HEK293 (cell line): Measurements from ENCODE around the gene EXD3.
A peak's percentile ranks its signal among the peaks of the same experiment; 100 is the strongest.

Experiments
- CTCF ChIA-PET: fragments of 350-600 bp; formaldehyde crosslinking; extraction: SDS; loops from one replicate; lab custom pipeline; 2021; ENCODE audit warnings: antibody characterized with exemption; lab: Yijun Ruan, JAX
- POLR2A ChIA-PET: fragments of 300-600 bp; formaldehyde crosslinking; extraction: SDS; loops from one replicate; lab custom pipeline; 2020; ENCODE audit warnings: antibody characterized with exemption, inconsistent platforms; lab: Yijun Ruan, JAX
- H3K27ac ChIP-seq: fragments of 200-500 bp; sonication (Bioruptor generic); 2 replicates; pipeline ENCODE4 v1.5.1; 2014; ENCODE audit warnings: low read depth, low read length, control low read depth, inconsistent platforms; ENCODE audit errors: extremely low read depth
- H3K36me3 ChIP-seq, 2 experiments: fragments of 200-500 bp in 1 of 2; sonication (Bioruptor generic) in 1 of 2; 1 replicate in 1 of 2; 2 replicates in 1 of 2; pipeline ENCODE4 v1.5.1; 2014 to 2017; ENCODE audit warnings: inconsistent platforms in 2 of 2, low read length in 2 of 2; ENCODE audit not compliant: control insufficient read depth in 2 of 2, insufficient read depth in 1 of 2
- H3K4me1 ChIP-seq: fragments of 200-500 bp; sonication (Bioruptor generic); 2 replicates; pipeline ENCODE4 v1.5.1; 2014; ENCODE audit warnings: mild to moderate bottlenecking, low read length, inconsistent platforms; ENCODE audit not compliant: control insufficient read depth, insufficient read depth
- H3K4me3 ChIP-seq: 2 replicates; pipeline ENCODE4 v1.5.1; 2011; ENCODE audit warnings: low read depth, mild to moderate bottlenecking, control low read depth, low read length, moderate library complexity
- H3K9me3 ChIP-seq: fragments of 200-500 bp; sonication (Bioruptor generic); 2 replicates; pipeline ENCODE4 v1.5.1; 2014; ENCODE audit warnings: low read depth, low read length, inconsistent platforms; ENCODE audit not compliant: control insufficient read depth, insufficient read depth
- EGR2 ChIP-seq: fragments of 450-650 bp; formaldehyde crosslinking; IDR thresholded peaks from 2 replicates; pipeline ENCODE4 v1.5.1; 2016; ENCODE audit warnings: low read depth, missing biosample characterization, missing genetic modification characterization
- GLIS2 ChIP-seq: fragments of 450-650 bp; formaldehyde crosslinking; IDR thresholded peaks from 2 replicates; pipeline ENCODE4 v1.5.1; 2016; ENCODE audit warnings: missing biosample characterization, missing genetic modification characterization
- HOXD13 ChIP-seq: sonication (generic); formaldehyde crosslinking; IDR thresholded peaks from 2 replicates; pipeline ENCODE4 v1.8.0; 2022; ENCODE audit warnings: missing genetic modification reagents, borderline replicate concordance
- PRDM10 ChIP-seq: fragments of 450-650 bp; formaldehyde crosslinking; IDR thresholded peaks from 2 replicates; pipeline ENCODE4 v1.5.1; 2016; ENCODE audit warnings: missing biosample characterization, missing genetic modification characterization
- ZFP69B ChIP-seq: fragments of 450-650 bp; formaldehyde crosslinking; IDR thresholded peaks from 2 replicates; pipeline ENCODE4 v1.5.1; 2016; ENCODE audit warnings: missing biosample characterization, missing genetic modification characterization
- ZNF148 ChIP-seq: fragments of 450-650 bp; formaldehyde crosslinking; IDR thresholded peaks from 2 replicates; pipeline ENCODE4 v1.5.0; 2017; ENCODE audit warnings: missing biosample characterization, missing genetic modification characterization, borderline replicate concordance
- ZNF223 ChIP-seq: fragments of 450-650 bp; formaldehyde crosslinking; IDR thresholded peaks from 2 replicates; pipeline ENCODE4 v1.5.1; 2016; ENCODE audit warnings: missing biosample characterization, missing genetic modification characterization
- ZNF24 ChIP-seq: fragments of 450-650 bp; formaldehyde crosslinking; IDR thresholded peaks from 2 replicates; pipeline ENCODE4 v1.5.1; 2016; ENCODE audit warnings: missing biosample characterization, missing genetic modification characterization
- ZNF341 ChIP-seq: fragments of 450-650 bp; formaldehyde crosslinking; IDR thresholded peaks from 2 replicates; pipeline ENCODE4; 2016; ENCODE audit warnings: low read depth, missing biosample characterization, missing genetic modification characterization
- ZNF350 ChIP-seq: fragments of 450-650 bp; formaldehyde crosslinking; IDR thresholded peaks from 2 replicates; pipeline ENCODE4 v1.5.0; 2017; ENCODE audit warnings: missing biosample characterization, mild to moderate bottlenecking, missing genetic modification characterization
- ZNF529 ChIP-seq: fragments of 450-650 bp; formaldehyde crosslinking; IDR thresholded peaks from 2 replicates; pipeline ENCODE4 v1.5.1; 2017; ENCODE audit warnings: missing genetic modification characterization, missing biosample characterization; ENCODE audit not compliant: insufficient replicate concordance
- ZNF555 ChIP-seq: fragments of 450-650 bp; formaldehyde crosslinking; conservative IDR thresholded peaks from 2 replicates; pipeline ENCODE4 v1.5.1; 2017; ENCODE audit warnings: missing biosample characterization, mild to moderate bottlenecking, missing genetic modification characterization, inconsistent platforms
- ZNF610 ChIP-seq: fragments of 450-650 bp; formaldehyde crosslinking; IDR thresholded peaks from 2 replicates; pipeline ENCODE4 v1.5.1; 2016; ENCODE audit warnings: missing biosample characterization, missing genetic modification characterization, borderline replicate concordance
- ZSCAN16 ChIP-seq: fragments of 450-650 bp; formaldehyde crosslinking; IDR thresholded peaks from 2 replicates; pipeline ENCODE4 v1.5.1; 2016; ENCODE audit warnings: missing biosample characterization, missing genetic modification characterization
- TF ChIP-seq, protein P1 (sequence below): fragments of 450-650 bp; formaldehyde crosslinking; IDR thresholded peaks from 2 replicates; pipeline ENCODE4 v1.5.1; 2016; ENCODE audit warnings: missing biosample characterization, missing genetic modification characterization, low read depth

Gene EXD3

DNA sequence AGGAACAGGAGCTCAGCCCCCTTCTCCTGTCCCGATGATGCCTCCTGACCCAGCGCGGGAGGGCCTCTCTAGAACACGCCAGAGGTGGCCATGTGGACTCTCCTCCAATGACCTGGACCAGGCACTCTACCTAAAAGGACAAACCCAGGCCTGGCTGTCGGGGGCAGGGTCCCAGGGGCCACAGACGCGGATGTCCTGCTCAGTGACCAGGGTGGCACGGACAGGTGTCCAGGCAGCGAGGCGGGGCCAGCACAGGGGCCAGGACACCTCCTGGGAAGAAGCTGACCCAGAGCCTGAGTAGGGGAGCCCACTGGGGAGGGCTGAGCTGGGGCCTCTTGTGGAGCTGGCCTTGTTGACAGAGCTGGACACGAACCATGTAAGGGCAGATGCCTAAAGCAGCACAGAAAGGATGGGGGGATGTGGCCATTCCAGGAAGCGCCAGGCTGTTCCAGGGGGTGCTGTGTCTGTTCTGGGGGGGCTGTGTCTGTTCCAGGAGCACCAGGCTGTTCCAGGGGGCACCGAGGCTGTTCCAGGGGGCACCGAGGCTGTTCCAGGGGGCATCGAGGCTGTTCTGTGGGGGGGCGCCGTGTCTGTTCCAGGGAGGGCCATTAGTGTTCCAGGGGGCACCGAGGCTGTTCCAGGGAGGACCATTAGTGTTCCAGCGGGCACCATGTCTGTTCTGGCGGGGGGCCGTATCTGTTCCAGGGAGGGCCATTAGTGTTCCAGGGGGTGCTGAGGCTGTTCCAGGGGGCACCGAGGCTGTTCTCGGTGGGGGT lies 30.5 kb downstream of the EXD3 start:
- TF ChIP-seq ZNF24 (tag by site-specific recombination) (no peak), ZNF148 (tag by site-specific recombination) (no peak), ZNF341 (peak; percentile 88), ZFP69B (tag by site-specific recombination) (no peak)
- ChIA-PET POLR2A (no interaction called here), CTCF (interaction anchor here (0.7 kb wide), 1 partner anchor 770 kb away, joined by 3 read pairs; no protein-coding TSS in a partner anchor)
- Histone ChIP-seq H3K4me1 (no peaks in the 10 kb centered on the region), H3K4me3 (no peak overlapping the region), H3K9me3 (no peaks in the 10 kb centered on the region), H3K36me3 (peaks cover 0 to 5% of the 10 kb centered on the region in 2 experiments; a peak in 1 of 3 replicates), H3K27ac (no peak overlapping the region)

DNA sequence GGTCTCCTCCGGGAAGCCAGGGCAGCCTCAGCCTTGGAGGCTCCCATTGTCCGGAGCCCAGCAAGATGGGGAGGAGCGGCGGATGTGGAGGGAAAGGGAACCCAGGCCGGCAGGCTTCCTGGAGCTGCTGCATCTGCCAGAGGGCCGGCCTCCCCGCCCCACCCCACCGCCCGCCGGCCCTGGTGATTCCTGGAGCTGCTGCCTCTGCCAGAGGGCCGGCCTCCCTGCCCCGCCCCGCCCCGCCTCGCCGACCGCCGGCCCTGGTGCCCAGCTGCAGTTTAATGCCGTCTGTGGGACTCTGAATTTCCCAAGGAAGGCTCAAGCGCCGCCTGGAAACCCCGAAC lies 31.6 kb downstream of the EXD3 start:
- Histone ChIP-seq H3K9me3 (no peaks in the 10 kb centered on the region), H3K4me1 (no peaks in the 10 kb centered on the region), H3K4me3 (no peak overlapping the region), H3K36me3 (peaks cover 0 to 5% of the 10 kb centered on the region in 2 experiments; a peak in 1 of 3 replicates), H3K27ac (no peak overlapping the region)
- ChIA-PET POLR2A (interaction anchor here (0.6 kb wide), 1 partner anchor 27 kb away, joined by 4 read pairs; no protein-coding TSS in a partner anchor), CTCF (no interaction called here)
- TF ChIP-seq ZSCAN16, result no peak
- no peak for TF ChIP-seq PRDM10
- no peak for TF ChIP-seq ZNF555 (tag by site-specific recombination)
- TF ChIP-seq ZNF350 (tag by site-specific recombination), result no peak
- TF ChIP-seq EGR2 (tag by site-specific recombination), result no peak
- TF ChIP-seq ZNF610 (tag by site-specific recombination), result no peak
- TF ChIP-seq ZNF223 (tag by site-specific recombination), result no peak
- no peak for TF ChIP-seq HOXD13 (CRISPR knock-in tag)
- TF ChIP-seq ZNF529, result no peak

DNA sequence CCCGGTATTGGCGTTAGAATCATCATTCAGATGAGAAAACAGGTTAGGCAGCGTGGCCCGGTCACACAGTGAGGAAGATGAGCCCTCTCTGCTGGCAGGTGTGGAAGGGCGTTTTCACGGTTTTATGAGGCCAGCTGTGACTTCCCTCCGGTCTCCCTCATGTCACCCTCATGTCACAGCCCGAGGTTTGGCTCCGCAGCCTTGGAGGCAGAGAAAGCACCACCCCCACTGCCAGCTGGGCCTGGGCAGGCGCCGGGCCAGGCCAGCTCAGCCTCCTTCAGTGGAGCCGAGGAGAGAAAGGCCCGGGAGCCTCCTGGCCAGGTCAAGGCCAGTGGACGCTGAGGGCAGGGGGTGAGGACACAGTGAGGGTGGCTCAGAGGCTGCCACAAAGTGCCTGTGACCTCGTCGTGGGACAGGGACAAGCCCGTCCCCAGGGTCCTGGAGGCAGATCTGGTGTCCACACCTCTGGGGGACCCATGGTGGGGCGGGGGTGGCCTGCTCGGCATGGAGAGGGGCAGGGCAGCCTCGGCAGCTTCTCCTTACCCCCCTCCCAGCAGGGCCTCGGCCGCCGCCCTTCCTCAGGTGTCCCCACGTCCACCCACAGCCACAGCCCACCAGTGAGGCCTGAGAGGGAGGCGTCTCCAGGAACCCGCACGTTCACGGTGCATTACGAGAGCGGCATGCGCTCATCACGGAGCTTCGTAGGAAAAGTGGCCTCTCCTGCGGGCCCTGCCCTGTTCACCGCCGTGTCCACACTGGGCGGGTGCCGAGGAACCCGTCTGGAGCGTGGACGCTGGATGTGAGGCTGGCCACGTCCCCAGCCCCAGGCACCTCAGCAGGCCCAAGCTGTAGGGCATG lies 32.2 kb downstream of the EXD3 start:
- ChIA-PET POLR2A (interaction anchor here (0.6 kb wide), 1 partner anchor 26 kb away, joined by 4 read pairs; no protein-coding TSS in a partner anchor), CTCF (interaction anchor here (0.6 kb wide), 1 partner anchor 17 kb away, joined by 3 read pairs; no protein-coding TSS in a partner anchor)
- H3K27ac ChIP-seq, result no peak overlapping the region
- H3K4me1 ChIP-seq, result no peaks in the 10 kb centered on the region
- no peaks in the 10 kb centered on the region for H3K9me3 ChIP-seq
- TF ChIP-seq, protein P1, sequence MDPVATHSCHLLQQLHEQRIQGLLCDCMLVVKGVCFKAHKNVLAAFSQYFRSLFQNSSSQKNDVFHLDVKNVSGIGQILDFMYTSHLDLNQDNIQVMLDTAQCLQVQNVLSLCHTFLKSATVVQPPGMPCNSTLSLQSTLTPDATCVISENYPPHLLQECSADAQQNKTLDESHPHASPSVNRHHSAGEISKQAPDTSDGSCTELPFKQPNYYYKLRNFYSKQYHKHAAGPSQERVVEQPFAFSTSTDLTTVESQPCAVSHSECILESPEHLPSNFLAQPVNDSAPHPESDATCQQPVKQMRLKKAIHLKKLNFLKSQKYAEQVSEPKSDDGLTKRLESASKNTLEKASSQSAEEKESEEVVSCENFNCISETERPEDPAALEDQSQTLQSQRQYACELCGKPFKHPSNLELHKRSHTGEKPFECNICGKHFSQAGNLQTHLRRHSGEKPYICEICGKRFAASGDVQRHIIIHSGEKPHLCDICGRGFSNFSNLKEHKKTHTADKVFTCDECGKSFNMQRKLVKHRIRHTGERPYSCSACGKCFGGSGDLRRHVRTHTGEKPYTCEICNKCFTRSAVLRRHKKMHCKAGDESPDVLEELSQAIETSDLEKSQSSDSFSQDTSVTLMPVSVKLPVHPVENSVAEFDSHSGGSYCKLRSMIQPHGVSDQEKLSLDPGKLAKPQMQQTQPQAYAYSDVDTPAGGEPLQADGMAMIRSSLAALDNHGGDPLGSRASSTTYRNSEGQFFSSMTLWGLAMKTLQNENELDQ (tag by site-specific recombination), result no peak
- 0 out of 2 replicates have a peak, but pooled peaks have one; percentile 11 for TF ChIP-seq GLIS2 (tag by site-specific recombination)
- no peak overlapping the region for H3K4me3 ChIP-seq
- peaks cover 0 to 5% of the 10 kb centered on the region in 2 experiments; a peak in 1 of 3 replicates for H3K36me3 ChIP-seq
